C4-2B (cell line): ENCODE data around the gene XYLT1.
"Not testable (repeated sequence)": the region's sequence is repeated elsewhere in the genome, so short reads cannot be mapped to it uniquely, and the experiment has no call there.

Experiments
- ZFX ChIP-seq: fragments of 450-650 bp; IDR thresholded peaks from 2 replicates; pipeline ENCODE4 v1.6.1; 2017
- TF ChIP-seq, protein P1 (sequence below): fragments of 450-650 bp; conservative IDR thresholded peaks from 2 replicates; pipeline ENCODE4 v1.5.1; 2017; ENCODE audit warnings: mild to moderate bottlenecking

DNA sequence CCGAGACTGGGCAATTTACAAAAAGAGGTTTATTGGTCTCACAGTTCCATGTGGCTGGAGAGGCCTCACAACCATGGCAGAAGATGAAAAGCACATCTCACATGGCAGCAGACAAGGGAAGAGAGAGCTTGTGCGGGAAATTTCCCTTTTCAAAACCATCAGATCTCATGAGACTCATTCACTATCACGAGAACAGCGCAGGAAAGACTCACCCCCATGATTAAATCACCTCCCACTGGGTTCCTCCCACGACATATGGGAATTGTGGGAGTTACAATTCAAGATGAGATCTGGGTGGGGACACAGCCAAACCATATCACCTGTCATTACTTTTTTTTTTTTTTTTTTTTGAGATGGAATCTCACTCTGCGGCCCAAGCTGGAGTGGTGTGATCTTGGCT is 60.4 kb downstream of the XYLT1 start:
- TF ChIP-seq ZFX, result not testable (repeated sequence)
- TF ChIP-seq, protein P1, sequence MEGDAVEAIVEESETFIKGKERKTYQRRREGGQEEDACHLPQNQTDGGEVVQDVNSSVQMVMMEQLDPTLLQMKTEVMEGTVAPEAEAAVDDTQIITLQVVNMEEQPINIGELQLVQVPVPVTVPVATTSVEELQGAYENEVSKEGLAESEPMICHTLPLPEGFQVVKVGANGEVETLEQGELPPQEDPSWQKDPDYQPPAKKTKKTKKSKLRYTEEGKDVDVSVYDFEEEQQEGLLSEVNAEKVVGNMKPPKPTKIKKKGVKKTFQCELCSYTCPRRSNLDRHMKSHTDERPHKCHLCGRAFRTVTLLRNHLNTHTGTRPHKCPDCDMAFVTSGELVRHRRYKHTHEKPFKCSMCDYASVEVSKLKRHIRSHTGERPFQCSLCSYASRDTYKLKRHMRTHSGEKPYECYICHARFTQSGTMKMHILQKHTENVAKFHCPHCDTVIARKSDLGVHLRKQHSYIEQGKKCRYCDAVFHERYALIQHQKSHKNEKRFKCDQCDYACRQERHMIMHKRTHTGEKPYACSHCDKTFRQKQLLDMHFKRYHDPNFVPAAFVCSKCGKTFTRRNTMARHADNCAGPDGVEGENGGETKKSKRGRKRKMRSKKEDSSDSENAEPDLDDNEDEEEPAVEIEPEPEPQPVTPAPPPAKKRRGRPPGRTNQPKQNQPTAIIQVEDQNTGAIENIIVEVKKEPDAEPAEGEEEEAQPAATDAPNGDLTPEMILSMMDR, result not testable (repeated sequence)
